Choroid plexus epithelial cell (primary cell): ENCODE data around the gene CACNA2D3.

Experiments used
- DNase-seq: peaks from one replicate; pipeline ENCODE4 v3.0.0-alpha.2; 2010; ENCODE audit warnings: low read depth
- H3K4me3 ChIP-seq: 2 replicates; pipeline ENCODE4 v1.5.1; 2011; ENCODE audit warnings: low read depth, mild to moderate bottlenecking, control low read depth, low read length, moderate library complexity
- TF ChIP-seq, protein P1 (sequence below): conservative IDR thresholded peaks from 2 replicates; pipeline ENCODE4 v1.5.1; 2011; ENCODE audit warnings: low read depth, mild to moderate bottlenecking, control low read depth, inconsistent platforms, low read length, moderate library complexity

The CACNA2D3 gene

DNA sequence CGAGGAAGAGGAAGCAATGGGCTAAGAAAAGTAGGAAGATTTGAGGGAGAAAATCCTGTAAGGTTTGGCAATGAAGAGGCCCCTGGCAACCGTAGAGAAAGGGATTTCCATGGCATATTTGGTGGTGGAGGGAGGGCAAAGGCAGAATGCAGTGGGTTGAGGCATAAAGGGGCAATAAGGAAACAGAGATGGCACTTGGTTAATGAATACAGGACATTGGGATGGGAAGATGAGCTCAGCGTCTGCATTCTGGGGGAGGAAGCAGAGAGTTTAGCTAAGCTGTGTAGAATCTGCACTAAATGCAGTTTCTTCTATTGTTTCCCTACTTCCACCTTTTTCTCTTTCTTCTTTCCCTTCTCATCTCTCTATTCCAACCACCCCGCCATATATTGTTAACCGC, 721.9 kb downstream of the CACNA2D3 start:
- no peak overlapping the region for H3K4me3 ChIP-seq
- DNase-seq, result no peak
- TF ChIP-seq, protein P1, sequence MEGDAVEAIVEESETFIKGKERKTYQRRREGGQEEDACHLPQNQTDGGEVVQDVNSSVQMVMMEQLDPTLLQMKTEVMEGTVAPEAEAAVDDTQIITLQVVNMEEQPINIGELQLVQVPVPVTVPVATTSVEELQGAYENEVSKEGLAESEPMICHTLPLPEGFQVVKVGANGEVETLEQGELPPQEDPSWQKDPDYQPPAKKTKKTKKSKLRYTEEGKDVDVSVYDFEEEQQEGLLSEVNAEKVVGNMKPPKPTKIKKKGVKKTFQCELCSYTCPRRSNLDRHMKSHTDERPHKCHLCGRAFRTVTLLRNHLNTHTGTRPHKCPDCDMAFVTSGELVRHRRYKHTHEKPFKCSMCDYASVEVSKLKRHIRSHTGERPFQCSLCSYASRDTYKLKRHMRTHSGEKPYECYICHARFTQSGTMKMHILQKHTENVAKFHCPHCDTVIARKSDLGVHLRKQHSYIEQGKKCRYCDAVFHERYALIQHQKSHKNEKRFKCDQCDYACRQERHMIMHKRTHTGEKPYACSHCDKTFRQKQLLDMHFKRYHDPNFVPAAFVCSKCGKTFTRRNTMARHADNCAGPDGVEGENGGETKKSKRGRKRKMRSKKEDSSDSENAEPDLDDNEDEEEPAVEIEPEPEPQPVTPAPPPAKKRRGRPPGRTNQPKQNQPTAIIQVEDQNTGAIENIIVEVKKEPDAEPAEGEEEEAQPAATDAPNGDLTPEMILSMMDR, result no peak

DNA sequence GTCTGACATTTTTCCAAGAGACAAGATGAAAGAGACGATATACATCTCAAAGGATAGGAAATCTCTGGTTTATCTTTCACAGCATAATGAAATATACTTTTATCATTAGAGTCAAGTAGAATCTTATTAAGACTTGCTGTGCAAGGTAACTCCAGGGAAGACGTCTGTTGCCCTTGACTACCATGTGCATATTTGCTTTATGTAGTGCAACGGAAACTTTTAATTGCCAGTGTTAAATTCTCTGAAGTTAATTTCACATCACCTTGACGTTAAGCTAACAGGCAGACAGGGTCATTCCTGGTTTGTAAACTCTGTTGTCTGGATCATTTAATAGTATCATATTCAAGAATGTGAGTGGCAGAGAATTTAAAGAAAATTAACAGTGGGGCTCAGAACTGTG, 722.7 kb downstream of the CACNA2D3 start:
- H3K4me3 ChIP-seq, result no peak overlapping the region
- TF ChIP-seq, protein P1, result no peak
- no peak for DNase-seq

DNA sequence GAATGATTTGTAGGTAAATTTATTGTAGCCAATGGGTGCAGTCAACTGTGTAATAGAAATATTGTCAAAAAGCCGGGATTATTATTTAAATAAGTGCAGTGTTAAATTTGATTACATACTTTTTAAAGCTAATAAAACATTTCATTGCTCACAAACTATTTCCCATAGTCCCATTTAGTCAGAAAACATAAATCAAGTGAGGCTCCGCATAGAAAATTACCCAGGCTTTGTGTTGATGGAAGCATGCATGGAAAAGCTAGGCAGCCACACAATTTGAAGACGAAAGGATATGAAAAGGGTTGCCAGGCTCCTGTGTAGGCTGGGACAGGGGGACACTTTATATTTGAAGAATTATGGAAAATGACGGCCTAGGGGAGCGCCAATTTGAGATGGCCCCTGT, 723.2 kb downstream of the CACNA2D3 start:
- TF ChIP-seq, protein P1, result no peak
- H3K4me3 ChIP-seq, result no peak overlapping the region
- DNase-seq, result no peak

DNA sequence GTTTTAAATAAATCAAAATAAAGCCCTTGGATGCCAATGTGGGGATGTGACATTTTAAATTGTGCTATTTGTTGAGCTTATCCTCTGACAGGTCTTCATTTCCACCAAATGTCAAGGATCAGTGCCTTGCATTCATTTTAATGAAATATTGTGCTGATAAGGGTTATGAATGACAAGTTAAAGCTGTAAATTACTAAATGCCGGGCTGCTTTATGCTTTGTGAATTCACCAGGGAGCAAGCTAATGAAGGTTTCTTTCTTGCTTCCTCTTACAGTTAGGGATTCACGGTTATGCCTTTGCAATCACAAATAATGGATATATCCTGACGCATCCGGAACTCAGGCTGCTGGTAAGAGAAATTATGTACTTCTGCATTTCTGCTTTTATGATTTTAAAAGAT, 723.8 kb downstream of the CACNA2D3 start:
- no peak for DNase-seq
- TF ChIP-seq, protein P1, result no peak
- no peak overlapping the region for H3K4me3 ChIP-seq

DNA sequence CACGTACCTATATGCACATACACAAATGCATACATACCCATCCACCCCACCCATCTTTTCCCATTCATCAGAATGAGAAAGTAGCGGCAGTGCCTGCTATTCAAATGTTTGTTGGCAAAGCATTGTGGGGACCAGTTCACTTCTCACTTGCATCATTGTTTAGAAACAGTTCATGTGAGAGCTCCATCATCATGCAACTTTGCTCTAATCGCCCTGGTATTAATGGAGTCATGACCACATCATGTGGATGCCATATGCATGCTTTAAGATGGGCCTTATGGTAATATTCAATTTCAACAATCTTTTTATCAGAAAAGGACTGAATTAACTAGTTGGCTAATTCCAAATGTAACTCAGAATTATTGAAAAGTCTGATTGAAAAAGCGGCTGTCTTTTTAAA, 725.0 kb downstream of the CACNA2D3 start:
- H3K4me3 ChIP-seq, result no peak overlapping the region
- TF ChIP-seq, protein P1, result no peak
- no peak for DNase-seq

DNA sequence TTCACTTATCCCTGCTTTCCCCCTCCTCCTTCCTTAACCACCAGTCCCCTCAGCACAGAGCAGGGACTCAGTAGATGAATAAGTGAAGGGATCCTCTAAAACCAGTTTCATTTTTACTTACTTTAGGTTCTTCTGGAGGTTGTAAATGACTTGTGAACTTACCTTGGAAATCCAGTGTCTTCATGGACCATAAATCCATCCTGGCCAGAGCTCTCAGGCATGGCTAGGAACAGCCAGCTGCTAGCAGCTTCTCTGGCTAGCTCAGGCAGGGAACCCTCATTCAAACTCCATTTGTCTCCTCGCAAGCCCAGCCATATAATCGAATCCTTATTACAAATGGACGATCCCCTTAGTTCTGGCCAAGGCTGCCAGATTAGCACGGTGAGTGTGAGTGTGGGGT, 727.0 kb downstream of the CACNA2D3 start:
- DNase-seq, result no peak
- no peak overlapping the region for H3K4me3 ChIP-seq
- TF ChIP-seq, protein P1, result no peak

DNA sequence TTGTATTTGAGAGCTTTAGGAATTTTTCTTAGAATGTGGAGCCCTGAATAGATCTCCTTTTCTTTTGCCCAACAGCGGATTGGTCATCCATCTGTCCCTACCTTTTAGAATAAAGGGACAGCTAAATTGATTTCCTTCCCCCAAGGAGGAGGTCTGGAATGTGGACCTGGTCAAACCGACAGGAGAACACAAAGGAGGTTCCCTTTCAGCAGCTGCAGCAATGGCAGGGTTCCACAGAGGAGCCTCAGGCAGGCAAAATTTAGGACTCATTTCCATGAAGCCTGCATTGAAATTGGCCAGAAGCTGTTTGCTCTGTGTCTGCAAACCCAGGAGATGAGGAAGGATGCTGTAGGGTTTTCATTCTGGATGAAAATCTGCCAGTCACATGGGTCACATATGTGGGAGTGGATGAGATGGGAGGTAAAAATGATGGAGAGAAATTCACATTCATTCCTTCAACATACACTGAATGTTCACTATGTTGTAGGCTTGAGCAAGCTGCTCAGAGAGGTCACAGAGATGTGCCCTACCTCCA, 728.2 kb downstream of the CACNA2D3 start:
- TF ChIP-seq, protein P1, result no peak
- no peak overlapping the region for H3K4me3 ChIP-seq
- no peak for DNase-seq
